HFFc6 (cell line): ENCODE measurements around the gene STRN. TPM values are rescaled to one million over a fixed set of nuclear protein-coding genes. Genes with fewer than 3 reads are reported as not detected.
"Not testable (repeated sequence)": the region's sequence is repeated elsewhere in the genome, so short reads cannot be mapped to it uniquely, and the experiment has no call there.

Experiments
- DNase-seq: peaks from one replicate; pipeline ENCODE4 v3.0.0-alpha.2; 2018
- H3K27ac Mint-ChIP-seq: 2 replicates; pipeline ENCODE4 v1.8.0; 2020; ENCODE audit warnings: mild to moderate bottlenecking, mixed read lengths
- H3K27me3 Mint-ChIP-seq: 2 replicates; pipeline ENCODE4 v1.8.0; 2021; ENCODE audit warnings: mild to moderate bottlenecking, moderate library complexity, mixed read lengths; ENCODE audit not compliant: insufficient read depth
- H3K36me3 Mint-ChIP-seq: 2 replicates; pipeline ENCODE4 v1.8.0; 2021; ENCODE audit warnings: low read depth, mixed read lengths
- H3K4me1 Mint-ChIP-seq: 2 replicates; pipeline ENCODE4 v1.8.0; 2020; ENCODE audit warnings: low read depth, mixed read lengths
- H3K4me3 Mint-ChIP-seq: 2 replicates; pipeline ENCODE4 v1.8.0; 2020; ENCODE audit warnings: mild to moderate bottlenecking, moderate library complexity, mixed read lengths
- H3K9me3 Mint-ChIP-seq: 2 replicates; pipeline ENCODE4 v1.8.0; 2020; ENCODE audit warnings: mild to moderate bottlenecking, mixed read lengths
- CTCF ChIP-seq: fragments of 200-600 bp; sonication (generic); IDR thresholded peaks from 2 replicates; pipeline ENCODE4 v1.5.0; 2021; ENCODE audit warnings: antibody characterized with exemption, mild to moderate bottlenecking
- total RNA-seq, 6 experiments: library from RNA; stranded (reverse); fragmentation: NEBNext Ultra II Directional; extraction: Animal tissue kit (Norgen Biotek cat#: 25700); gene quantifications; 2 replicates in 1 of 6; 3 replicates in 5 of 6; pipeline ENCODE4 v1.2.3, GENCODE V29; 2021

The STRN gene
- total RNA-seq, 6 experiments from 2014 or later, result 15.4 to 22.4 (median 20.0) TPM

GRCh38 chr2:37000318-37000717, 34.0 kb upstream of the STRN start:
- no peak overlapping the region for H3K4me3 Mint-ChIP-seq
- H3K27ac Mint-ChIP-seq, result peak overlapping the region; percentile 51
- no peaks in the 10 kb centered on the region for H3K27me3 Mint-ChIP-seq
- peaks cover 17% of the 10 kb centered on the region for H3K4me1 Mint-ChIP-seq
- H3K36me3 Mint-ChIP-seq, result peaks cover 12% of the 10 kb centered on the region
- H3K9me3 Mint-ChIP-seq, result no peaks in the 10 kb centered on the region
- no peak for TF ChIP-seq CTCF
- DNase-seq, result peak; percentile 9

GRCh38 chr2:36999416-36999815, 33.1 kb upstream of the STRN start:
- not testable (repeated sequence) for H3K9me3 Mint-ChIP-seq, H3K27ac Mint-ChIP-seq, H3K4me3 Mint-ChIP-seq, H3K27me3 Mint-ChIP-seq, DNase-seq
- H3K4me1 Mint-ChIP-seq, result peaks cover 20% of the 10 kb centered on the region
- H3K36me3 Mint-ChIP-seq, result peaks cover 12% of the 10 kb centered on the region

- H3K4me1 Mint-ChIP-seq, result peaks cover 14% of the 10 kb centered on the region
- peaks cover 3% of the 10 kb centered on the region for H3K27me3 Mint-ChIP-seq
- H3K9me3 Mint-ChIP-seq, result no peaks in the 10 kb centered on the region
- no peak for TF ChIP-seq CTCF
- H3K27ac Mint-ChIP-seq, result peak overlapping the region; percentile 78
- peak; percentile 46 for DNase-seq
- H3K4me3 Mint-ChIP-seq, result peak overlapping the region; percentile 54
- H3K36me3 Mint-ChIP-seq, result peaks cover 14% of the 10 kb centered on the region
Measured at GRCh38 chr2:36993841-36994620, 27.7 kb upstream of the STRN start.

- Mint-ChIP-seq H3K9me3 (no peaks in the 10 kb centered on the region), H3K27me3 (no peaks in the 10 kb centered on the region; the same call in 1 of the 2 replicates), H3K4me1 (no peaks in the 10 kb centered on the region; the same call in 1 of the 2 replicates), H3K4me3 (no peak overlapping the region), H3K36me3 (peaks cover 5% of the 10 kb centered on the region), H3K27ac (no peak overlapping the region)
- TF ChIP-seq CTCF, result no peak
- no peak for DNase-seq
Measured at GRCh38 chr2:36988008-36988407, 21.7 kb upstream of the STRN start.

- Mint-ChIP-seq H3K4me3 (no peak overlapping the region), H3K4me1 (no peaks in the 10 kb centered on the region), H3K27me3 (peaks cover 1% of the 10 kb centered on the region; the same call in 1 of the 2 replicates), H3K27ac (no peak overlapping the region), H3K36me3 (peaks cover 20% of the 10 kb centered on the region), H3K9me3 (no peaks in the 10 kb centered on the region)
- no peak for DNase-seq
- TF ChIP-seq CTCF, result no peak
Measured at GRCh38 chr2:36982467-36982866, 16.1 kb upstream of the STRN start.

GRCh38 chr2:36981911-36982310, 15.6 kb upstream of the STRN start:
- Mint-ChIP-seq H3K4me3 (no peak overlapping the region), H3K9me3 (no peaks in the 10 kb centered on the region), H3K36me3 (peaks cover 20% of the 10 kb centered on the region), H3K27ac (no peak overlapping the region), H3K4me1 (no peaks in the 10 kb centered on the region), H3K27me3 (peaks cover 1% of the 10 kb centered on the region; the same call in 1 of the 2 replicates)
- no peak for DNase-seq
- no peak for TF ChIP-seq CTCF

- not testable (repeated sequence) for H3K4me1 Mint-ChIP-seq, DNase-seq, H3K27ac Mint-ChIP-seq, H3K4me3 Mint-ChIP-seq, H3K9me3 Mint-ChIP-seq, H3K27me3 Mint-ChIP-seq
- H3K36me3 Mint-ChIP-seq, result peaks cover 20% of the 10 kb centered on the region
Measured at GRCh38 chr2:36979007-36979406, 12.7 kb upstream of the STRN start.
